Smooth muscle cell of bladder (primary cell): Measurements from ENCODE around the gene HEXIM2. TPM values are rescaled to one million over a fixed set of nuclear protein-coding genes. Genes with fewer than 3 reads are reported as not detected.

Experiments used
- total RNA-seq: library from RNA; depleted of rRNA; stranded (reverse); fragments of >200 nt; gene quantifications from 2 replicates; pipeline ENCODE4 v1.2.3, GENCODE V29; 2014

HEXIM2 gene, protein sequence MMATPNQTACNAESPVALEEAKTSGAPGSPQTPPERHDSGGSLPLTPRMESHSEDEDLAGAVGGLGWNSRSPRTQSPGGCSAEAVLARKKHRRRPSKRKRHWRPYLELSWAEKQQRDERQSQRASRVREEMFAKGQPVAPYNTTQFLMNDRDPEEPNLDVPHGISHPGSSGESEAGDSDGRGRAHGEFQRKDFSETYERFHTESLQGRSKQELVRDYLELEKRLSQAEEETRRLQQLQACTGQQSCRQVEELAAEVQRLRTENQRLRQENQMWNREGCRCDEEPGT
- total RNA-seq: 7.3 and 10.7 TPM in 2 replicates

DNA sequence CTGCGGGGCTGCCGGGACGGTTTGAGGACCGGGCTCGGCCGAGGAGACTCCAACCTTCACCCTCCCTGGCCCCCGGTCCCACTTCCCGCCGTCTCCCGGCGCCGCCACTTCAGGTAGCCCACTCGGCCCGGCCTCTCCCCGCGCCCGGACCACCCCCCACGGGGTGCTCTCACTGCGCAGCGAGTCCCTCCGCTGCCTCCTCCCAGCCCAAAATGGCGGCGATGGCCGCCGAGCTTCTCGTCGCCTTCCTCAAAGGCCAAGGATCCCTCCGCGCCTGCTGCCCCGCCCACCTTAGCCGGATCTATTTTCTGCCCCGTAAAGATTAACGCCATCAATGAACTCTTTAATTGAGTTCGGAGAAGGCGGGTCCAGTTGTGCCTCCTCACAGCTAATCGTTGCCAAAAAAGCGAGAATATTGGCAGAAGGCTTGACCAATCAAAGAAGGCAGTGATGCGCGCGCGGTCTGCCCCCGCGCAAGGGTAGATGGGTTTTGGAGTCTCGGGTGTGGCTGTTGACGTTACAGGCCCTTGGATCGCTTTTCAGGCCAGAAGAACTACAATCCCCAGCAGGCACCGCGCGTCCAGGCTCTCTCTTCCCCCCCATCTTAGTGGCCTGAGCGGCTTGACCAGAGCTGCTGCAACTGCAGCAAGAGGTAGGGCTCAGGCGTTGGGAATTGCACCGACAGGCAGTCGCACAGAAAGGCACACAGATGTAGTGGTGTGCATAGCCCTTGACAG lies at the start of gene HEXIM2:
Gene HEXIM2 (plus strand): TSS at position 588 of the 737 bp plus-strand sequence. CDS start 919 bp downstream, outside the sequence.

DNA sequence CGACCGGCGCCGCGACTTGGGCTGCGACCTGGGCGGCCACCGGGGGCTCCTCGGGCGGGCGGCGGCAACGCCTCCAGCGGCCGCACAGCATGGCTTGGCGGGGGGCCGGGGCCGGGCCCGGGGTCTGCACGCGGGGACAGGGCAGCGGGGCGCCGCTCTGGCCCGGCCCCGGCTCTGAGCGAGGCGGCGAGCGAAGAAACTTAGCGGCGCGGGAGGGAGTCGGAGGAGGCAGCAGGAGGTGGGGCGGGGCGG lies 29.4 kb upstream of the HEXIM2 start, which contains the start of gene PLCD3:
Gene PLCD3 (minus strand): TSS at position 196 of the 252 bp plus-strand sequence. CDS start 105 bp downstream, at position 91.

DNA sequence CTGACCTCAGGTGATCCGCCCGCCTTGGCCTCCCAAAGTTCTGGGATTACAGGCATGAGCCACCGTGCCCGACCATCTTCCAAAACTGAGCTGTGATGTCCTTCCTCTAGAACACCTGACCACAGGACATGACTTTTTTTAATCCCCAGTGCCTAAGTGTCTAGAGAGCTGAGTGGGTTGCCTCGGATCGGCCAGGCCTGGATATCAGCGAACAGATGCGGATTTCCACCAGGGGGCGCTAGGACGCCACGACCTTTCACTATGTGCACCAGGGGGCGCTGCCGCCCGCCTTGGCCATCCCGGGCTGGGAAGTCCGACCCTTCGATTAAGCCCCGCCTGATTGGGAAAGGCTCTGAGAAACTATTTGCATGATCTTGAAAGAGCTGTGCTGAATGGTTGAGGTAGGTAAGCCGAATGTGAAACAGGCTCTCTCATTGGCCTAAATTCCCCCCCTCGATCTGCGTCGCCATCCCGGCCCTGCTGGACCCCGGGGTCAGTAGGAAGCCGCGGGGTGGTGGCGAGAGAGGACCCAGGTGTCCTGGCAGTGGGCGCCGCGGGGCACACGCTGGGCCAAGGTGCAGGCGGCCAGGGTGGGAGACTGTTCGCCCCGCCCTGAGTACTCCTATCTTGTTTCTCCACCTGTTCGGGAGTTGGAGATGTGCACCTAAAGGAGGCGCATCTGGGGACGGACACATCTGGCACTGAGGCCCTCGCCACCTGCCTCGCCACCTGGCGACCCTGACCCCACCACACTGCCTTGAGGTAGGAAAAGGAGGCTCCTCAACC lies 26.3 kb upstream of the HEXIM2 start, which contains the start of gene ACBD4:
Gene ACBD4 (plus strand): TSS at position 496 of the 786 bp plus-strand sequence. CDS start 458 bp downstream, outside the sequence.

DNA sequence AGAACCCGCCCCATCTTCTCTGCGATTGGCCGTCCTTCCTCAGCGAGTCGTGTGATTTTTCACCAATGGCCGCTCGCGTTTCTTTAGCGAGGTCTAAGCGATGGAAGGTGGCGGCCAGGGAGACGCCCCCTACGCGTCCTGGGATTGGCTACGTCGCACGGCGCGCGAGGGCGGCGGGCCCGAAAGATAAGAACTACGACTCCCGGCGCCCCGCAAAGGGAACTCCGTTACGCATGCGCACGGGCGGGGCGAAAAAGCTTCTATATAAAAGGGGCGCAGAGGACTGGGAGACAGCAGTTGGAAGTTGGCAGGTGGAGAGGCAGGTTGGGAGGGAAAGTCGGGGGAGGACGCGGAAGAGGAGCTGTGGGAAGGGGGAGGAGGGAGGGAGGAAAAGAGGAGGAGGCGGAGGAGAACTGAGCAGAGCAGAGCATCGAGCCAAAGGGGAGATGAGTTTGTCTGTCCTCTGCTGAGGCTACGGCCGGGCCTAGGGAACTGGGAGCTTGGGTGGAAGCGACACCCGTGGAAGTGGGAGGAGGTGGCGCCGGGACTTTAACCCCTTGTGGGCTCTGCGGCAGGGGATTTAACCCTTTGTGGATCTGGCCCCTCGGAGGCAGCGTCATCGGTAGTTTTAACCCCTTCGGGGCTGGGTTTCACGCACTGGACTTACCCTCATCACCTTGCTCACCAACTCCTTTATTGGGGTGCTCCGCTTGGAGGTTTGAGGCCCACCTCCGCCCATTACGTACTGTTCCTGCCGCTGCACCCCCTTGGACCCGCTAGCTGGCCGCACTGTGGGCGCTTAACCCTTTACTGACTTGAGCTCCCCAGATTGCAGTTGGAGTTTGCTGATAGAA lies 13.3 kb upstream of the HEXIM2 start, which contains the start of gene HEXIM1:
Gene HEXIM1 (plus strand): TSS at position 293 of the 854 bp plus-strand sequence. CDS start 716 bp downstream, outside the sequence.

Other genes starting within 250 kb of the HEXIM2 start
- gene GFAP, start 246.4 kb upstream of the HEXIM2 start, total RNA-seq: 0.14 TPM in 1 of 2 replicates, not detected in the other
- 0.09 and 0.71 TPM in 2 replicates for gene KIF18B, start 214.1 kb upstream of the HEXIM2 start, total RNA-seq
- 0.18 and 0.28 TPM in 2 replicates for gene C1QL1, start 193.6 kb upstream of the HEXIM2 start, total RNA-seq
- 23.9 and 30.6 TPM in 2 replicates for gene DCAKD, start 110.2 kb upstream of the HEXIM2 start, total RNA-seq
- 64.7 and 94.2 TPM in 2 replicates for gene NMT1, start 100.6 kb upstream of the HEXIM2 start, total RNA-seq
- gene PLCD3, start 29.4 kb upstream of the HEXIM2 start, total RNA-seq: 21.3 and 21.7 TPM in 2 replicates
- gene ACBD4, start 26.2 kb upstream of the HEXIM2 start, total RNA-seq: 8.1 and 9.3 TPM in 2 replicates
- gene HEXIM1, start 13.4 kb upstream of the HEXIM2 start, total RNA-seq: 6.0 and 14.9 TPM in 2 replicates
- gene FMNL1, start 60.0 kb downstream of the HEXIM2 start, total RNA-seq: 7.9 and 11.8 TPM in 2 replicates
- 0.09 and 0.14 TPM in 2 replicates for gene SPATA32, start 100.2 kb downstream of the HEXIM2 start, total RNA-seq
- gene MAP3K14, start 155.1 kb downstream of the HEXIM2 start, total RNA-seq: 1.7 and 2.2 TPM in 2 replicates